Retinal pigment epithelial cell (primary cell): ENCODE data around the gene EZH1.

Experiments used
- DNase-seq: peaks from one replicate; pipeline ENCODE4 v3.0.0-alpha.2; 2010; ENCODE audit warnings: low read depth
- H3K4me3 ChIP-seq: 2 replicates; pipeline ENCODE4 v1.5.1; 2011; ENCODE audit warnings: mild to moderate bottlenecking, low read length, control low read depth, moderate library complexity
- CTCF ChIP-seq: conservative IDR thresholded peaks from 2 replicates; pipeline ENCODE4 v1.5.1; 2011; ENCODE audit warnings: low read depth, low read length, control low read depth, inconsistent platforms

Gene EZH1

GRCh38 chr17:42679492-42680330 is 65.1 kb downstream of the EZH1 start:
- TF ChIP-seq CTCF: peak; percentile 72
- no peak for DNase-seq
- H3K4me3 ChIP-seq: peak overlapping the region; percentile 17

GRCh38 chr17:42678951-42679491 is 65.8 kb downstream of the EZH1 start:
- no peak for DNase-seq
- no peak for TF ChIP-seq CTCF
- peak overlapping the region; percentile 17 for H3K4me3 ChIP-seq

DNA sequence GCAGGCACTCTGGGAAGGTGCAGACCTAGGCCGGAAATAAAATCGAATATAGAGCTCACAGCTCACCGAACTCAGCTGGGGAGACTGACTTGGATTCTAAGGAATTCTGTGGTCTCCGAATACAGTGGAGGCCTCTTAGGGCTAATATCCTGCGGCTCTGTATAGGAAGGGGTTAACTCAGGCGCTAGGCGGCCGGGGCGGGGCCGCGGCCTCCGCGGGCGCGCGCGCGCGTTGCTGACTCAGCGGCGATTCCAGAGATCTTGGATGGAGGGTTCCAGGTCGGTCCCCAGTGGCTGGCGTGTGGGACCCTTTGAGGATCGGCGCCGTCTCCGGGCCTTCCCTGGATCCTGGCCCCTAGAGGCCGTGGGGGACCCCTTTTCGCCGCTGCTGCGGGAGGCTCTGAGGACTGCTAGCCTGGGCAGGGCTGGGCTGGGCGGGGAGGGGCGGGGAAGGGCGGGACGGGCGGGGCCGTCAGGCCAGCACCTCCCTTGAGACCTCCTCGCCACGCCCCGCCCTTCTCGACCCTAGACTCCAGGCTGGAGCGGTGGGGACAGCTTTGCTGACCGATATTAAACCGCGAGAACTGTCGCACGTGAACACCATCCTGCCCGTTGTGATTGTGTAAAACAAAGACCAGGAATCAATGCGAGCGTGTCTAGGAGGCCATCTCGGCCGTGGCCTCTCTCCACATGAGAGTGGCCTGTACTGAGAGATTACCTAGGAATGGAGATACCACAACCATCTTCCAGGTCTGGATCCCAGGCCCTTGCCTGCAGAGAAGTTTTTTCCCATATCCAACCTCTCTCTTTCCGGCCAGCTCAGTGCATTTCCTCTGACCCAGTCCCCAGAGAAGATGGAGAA is 66.7 kb downstream of the EZH1 start:
- peak overlapping the region; percentile 56 for H3K4me3 ChIP-seq
- no peak for TF ChIP-seq CTCF
- DNase-seq: no peak

DNA sequence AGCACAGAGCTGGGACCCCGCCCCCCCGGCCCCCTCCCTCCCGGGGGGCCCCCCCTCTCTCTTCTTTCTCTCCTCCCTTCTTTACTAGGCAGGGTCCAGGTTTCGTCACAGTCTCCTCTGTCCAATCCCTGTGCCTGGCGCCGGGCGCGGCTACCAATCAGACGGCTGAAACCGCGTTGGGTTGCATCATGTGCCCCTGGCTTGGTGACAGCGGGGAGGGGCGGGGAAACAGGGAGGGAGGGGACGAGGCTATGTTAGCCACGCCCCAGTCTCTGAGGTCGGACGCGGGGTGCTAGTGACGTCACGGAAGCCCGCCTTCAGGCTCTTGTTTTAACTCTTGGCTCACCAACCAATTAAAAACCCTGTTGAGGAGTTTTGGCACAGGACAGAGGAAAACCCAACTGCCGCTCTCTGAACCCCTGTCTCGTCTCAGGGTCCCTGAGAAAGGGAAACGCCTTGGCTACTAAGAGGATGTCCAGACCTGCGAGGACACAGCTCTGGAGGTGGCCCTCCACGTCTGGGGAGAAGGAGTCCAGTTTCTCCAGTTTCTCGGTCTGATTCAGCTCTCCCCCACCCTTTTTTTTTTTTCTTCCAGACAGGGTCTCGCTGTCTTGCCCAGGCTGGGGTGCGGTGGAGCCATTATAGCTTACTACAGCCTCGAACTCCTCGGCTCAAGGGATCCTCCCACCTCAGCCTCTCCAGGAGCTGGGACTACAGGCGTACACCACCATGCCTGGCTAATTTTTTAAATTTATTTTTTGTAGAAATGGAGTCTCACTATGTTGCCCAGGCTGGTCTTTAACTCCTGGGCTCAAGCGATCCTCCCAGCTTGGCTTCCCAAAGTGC is 67.6 kb downstream of the EZH1 start:
- H3K4me3 ChIP-seq: peak overlapping the region; percentile 89
- DNase-seq: peak; percentile 98
- TF ChIP-seq CTCF: no peak

- peak; percentile 6 for TF ChIP-seq CTCF
- no peak for DNase-seq
- H3K4me3 ChIP-seq: peak within 1 kb of the TSS; percentile 89
Measured at GRCh38 chr17:42676424-42677011, 68.3 kb downstream of the EZH1 start, which contains the start of gene PLEKHH3. PLEKHH3 (minus strand) TSS chr17:42676994; CDS start chr17:42676563, 431 bp downstream.

GRCh38 chr17:42675965-42676423 is 68.8 kb downstream of the EZH1 start:
- DNase-seq: no peak
- TF ChIP-seq CTCF: no peak
- H3K4me3 ChIP-seq: peak overlapping the region; percentile 89
